SK-N-SH treated with all-trans-retinoic acid at 6 μM for 48 hours (cell line): ENCODE measurements around the gene IMP4.

Experiments
- CSDC2 ChIP-seq: fragments of 250-450 bp; sonication (Bioruptor Pico); IDR thresholded peaks from 2 replicates; pipeline ENCODE4 v1.5.0; 2020; ENCODE audit warnings: mild to moderate bottlenecking, moderate library complexity
- GLIS3 ChIP-seq: fragments of 250-450 bp; sonication (Bioruptor Pico); IDR thresholded peaks from 2 replicates; pipeline ENCODE4 v1.5.0; 2020; ENCODE audit warnings: mild to moderate bottlenecking, moderate library complexity
- OSR1 ChIP-seq: fragments of 250-450 bp; sonication (Bioruptor Pico); IDR thresholded peaks from 2 replicates; pipeline ENCODE4 v1.8.0; 2022; ENCODE audit warnings: moderate library complexity, mild to moderate bottlenecking, inconsistent platforms
- TCF4 ChIP-seq: fragments of 250-450 bp; sonication (Bioruptor Pico); IDR thresholded peaks from 2 replicates; pipeline ENCODE4 v1.8.0; 2021; ENCODE audit warnings: mild to moderate bottlenecking, moderate library complexity, borderline replicate concordance
- TOX ChIP-seq: fragments of 250-450 bp; sonication (Bioruptor Pico); IDR thresholded peaks from 2 replicates; pipeline ENCODE4 v1.8.0; 2021; ENCODE audit warnings: mild to moderate bottlenecking, moderate library complexity, borderline replicate concordance
- ZNF565 ChIP-seq: fragments of 450-650 bp; formaldehyde crosslinking; conservative IDR thresholded peaks from 2 replicates; pipeline ENCODE4 v1.5.0; 2020; ENCODE audit warnings: low read depth, mild to moderate bottlenecking, moderate library complexity
- TF ChIP-seq, protein P1 (sequence below): fragments of 250-450 bp; sonication (Bioruptor Pico); IDR thresholded peaks from 2 replicates; pipeline ENCODE4 v1.8.0; 2020; ENCODE audit warnings: mild to moderate bottlenecking, moderate library complexity, borderline replicate concordance
- TF ChIP-seq, protein P2 (sequence below): fragments of 250-450 bp; sonication (Bioruptor Pico); IDR thresholded peaks from 2 replicates; pipeline ENCODE4 v1.5.1; 2020; ENCODE audit warnings: low read depth, mild to moderate bottlenecking, moderate library complexity

DNA sequence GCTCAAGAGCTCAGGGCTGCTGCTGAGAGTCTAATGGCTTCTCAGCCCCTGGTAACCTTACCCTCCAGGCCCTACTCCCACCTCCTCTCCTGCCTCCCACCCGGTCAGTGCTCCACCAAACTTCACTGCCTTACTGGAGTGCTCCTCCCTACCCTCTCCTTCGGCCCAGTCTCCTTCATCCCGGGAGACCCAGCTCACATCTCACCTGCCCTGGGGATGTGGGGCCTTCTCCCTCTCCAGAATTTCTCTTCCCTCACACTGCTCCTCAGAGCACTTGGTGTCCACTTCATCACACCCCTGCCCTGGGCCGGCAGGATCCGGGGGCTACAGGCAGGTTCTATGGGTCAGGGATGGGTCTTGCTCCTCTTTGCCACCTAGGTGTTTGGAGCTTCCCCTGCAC, 34.8 kb downstream of the IMP4 start:
- TF ChIP-seq TCF4 (CRISPR knock-in tag) (no peak), OSR1 (CRISPR knock-in tag) (no peak), GLIS3 (no peak), ZNF565 (no peak), TOX (CRISPR knock-in tag) (no peak), CSDC2 (CRISPR knock-in tag) (no peak)
- TF ChIP-seq, protein P1, sequence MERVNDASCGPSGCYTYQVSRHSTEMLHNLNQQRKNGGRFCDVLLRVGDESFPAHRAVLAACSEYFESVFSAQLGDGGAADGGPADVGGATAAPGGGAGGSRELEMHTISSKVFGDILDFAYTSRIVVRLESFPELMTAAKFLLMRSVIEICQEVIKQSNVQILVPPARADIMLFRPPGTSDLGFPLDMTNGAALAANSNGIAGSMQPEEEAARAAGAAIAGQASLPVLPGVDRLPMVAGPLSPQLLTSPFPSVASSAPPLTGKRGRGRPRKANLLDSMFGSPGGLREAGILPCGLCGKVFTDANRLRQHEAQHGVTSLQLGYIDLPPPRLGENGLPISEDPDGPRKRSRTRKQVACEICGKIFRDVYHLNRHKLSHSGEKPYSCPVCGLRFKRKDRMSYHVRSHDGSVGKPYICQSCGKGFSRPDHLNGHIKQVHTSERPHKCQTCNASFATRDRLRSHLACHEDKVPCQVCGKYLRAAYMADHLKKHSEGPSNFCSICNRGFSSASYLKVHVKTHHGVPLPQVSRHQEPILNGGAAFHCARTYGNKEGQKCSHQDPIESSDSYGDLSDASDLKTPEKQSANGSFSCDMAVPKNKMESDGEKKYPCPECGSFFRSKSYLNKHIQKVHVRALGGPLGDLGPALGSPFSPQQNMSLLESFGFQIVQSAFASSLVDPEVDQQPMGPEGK (CRISPR knock-in tag) = no peak
- TF ChIP-seq, protein P2, sequence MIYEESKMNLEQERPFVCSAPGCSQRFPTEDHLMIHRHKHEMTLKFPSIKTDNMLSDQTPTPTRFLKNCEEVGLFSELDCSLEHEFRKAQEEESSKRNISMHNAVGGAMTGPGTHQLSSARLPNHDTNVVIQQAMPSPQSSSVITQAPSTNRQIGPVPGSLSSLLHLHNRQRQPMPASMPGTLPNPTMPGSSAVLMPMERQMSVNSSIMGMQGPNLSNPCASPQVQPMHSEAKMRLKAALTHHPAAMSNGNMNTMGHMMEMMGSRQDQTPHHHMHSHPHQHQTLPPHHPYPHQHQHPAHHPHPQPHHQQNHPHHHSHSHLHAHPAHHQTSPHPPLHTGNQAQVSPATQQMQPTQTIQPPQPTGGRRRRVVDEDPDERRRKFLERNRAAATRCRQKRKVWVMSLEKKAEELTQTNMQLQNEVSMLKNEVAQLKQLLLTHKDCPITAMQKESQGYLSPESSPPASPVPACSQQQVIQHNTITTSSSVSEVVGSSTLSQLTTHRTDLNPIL (CRISPR knock-in tag) = no peak
